Endometrial microvascular endothelial cells (primary cell): Measurements from ENCODE around the gene SDF2. TPM values are rescaled to one million over a fixed set of nuclear protein-coding genes. Genes with fewer than 3 reads are reported as not detected.

Experiments used
- in situ Hi-C: cut with HindIII; loops from 2 replicates; pipeline ENCODE4 v1.10.0; 2017; ENCODE audit warnings: low sequenced_read_pairs, low pct_unique_long_range_greater_than_20kb; ENCODE audit errors: inconsistent ontology term
- total RNA-seq: library from RNA; depleted of rRNA; stranded (reverse); fragments of >200 nt; gene quantifications from one replicate; pipeline ENCODE4 v1.2.3, GENCODE V29; 2015; ENCODE audit errors: inconsistent ontology term

Gene SDF2
- total RNA-seq, 1 donor from 2014 or later, result 60.8 TPM

DNA sequence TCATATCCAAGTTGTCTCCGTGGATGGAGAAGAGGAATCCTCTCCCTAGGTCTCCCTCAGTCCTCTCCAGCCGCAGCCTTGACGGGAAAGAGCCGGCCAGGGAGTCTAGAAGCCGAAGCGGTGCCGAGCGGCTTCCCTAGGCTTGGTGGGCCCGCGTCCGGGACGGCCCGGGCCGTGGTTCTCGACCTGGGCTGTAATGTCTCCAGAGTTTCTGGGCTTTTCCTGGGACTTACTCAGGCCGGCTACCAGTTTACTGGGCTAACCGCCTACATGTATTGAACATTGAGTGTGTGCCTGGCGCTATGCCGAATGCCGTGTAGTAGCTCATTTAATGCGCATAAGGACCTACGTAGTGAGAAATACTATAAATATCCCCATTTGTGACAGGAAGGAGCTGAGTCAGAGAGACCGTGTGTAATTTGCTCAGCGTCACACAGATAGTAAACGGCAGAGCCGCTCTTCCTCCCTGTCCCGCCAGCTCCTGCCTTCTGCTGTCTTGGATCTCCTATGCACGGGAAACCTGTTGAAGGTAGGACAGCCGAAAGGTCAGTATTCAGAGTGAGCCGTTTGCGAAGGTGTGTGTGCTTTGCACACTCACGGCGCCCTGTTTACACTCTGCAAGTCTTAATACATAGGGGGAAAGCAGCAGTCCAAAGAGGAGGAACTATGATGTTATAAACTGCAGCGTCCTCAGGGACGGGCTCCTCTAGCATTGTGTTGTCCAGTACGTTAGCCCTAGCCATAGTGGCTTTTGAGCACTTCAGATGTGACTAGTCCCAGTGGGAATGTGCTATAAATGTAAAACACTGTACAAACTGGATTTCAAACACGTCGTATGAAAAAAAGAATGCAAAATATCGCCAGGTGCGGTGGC lies 62.2 kb downstream of the SDF2 start:
- in situ Hi-C loops, result no loop called here

- in situ Hi-C loops, result no loop called here
These were observed 62.9 kb downstream of the SDF2 start, which contains the start of gene SPAG5 for GRCh38 chr17:28598799-28599310. SPAG5 (minus strand) TSS chr17:28599025; CDS start chr17:28598946, 79 bp downstream.

DNA sequence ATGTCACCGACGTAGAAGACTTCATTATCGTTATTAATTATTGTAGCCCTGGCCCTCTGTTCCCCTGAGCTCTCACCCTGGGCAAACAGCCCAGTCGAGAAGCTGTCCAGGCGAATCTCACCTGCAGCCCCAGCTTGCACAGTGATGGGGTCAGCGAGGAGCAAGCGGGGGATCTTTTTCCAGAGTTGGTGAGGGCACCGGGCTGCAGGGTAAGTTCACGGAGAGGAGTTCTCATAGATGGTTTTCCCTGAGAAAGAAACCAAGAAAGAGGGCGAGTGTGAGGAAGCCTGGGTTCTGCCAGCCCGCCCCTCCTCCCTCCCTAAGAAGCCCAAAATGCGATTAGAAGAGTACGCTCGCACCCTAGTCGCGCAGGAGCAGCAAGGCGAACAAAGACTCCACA lies 63.3 kb downstream of the SDF2 start:
- in situ Hi-C loops, result no loop called here

Other genes starting within 250 kb of the SDF2 start
- gene SLC13A2, start 188.3 kb downstream of the SDF2 start, total RNA-seq, result not detected
- not detected for gene FOXN1, start 155.6 kb downstream of the SDF2 start, total RNA-seq
- 28.7 TPM for gene UNC119, start 109.3 kb downstream of the SDF2 start, total RNA-seq
- 69.2 TPM for gene PIGS, start 90.4 kb downstream of the SDF2 start, total RNA-seq
- 8.9 TPM for gene ALDOC, start 85.0 kb downstream of the SDF2 start, total RNA-seq
- 63.3 TPM for gene SPAG5, start 62.9 kb downstream of the SDF2 start, total RNA-seq
- gene RSKR, start 47.7 kb downstream of the SDF2 start, total RNA-seq, result 1.5 TPM
- 148 TPM for gene BLTP2, start 16.7 kb downstream of the SDF2 start, total RNA-seq
- gene SUPT6H, start 299 bp upstream of the SDF2 start, total RNA-seq, result 38.7 TPM
- gene PROCA1, start 50.0 kb upstream of the SDF2 start, total RNA-seq, result not detected
- 31.1 TPM for gene RAB34, start 56.0 kb upstream of the SDF2 start, total RNA-seq
- 308 TPM for gene RPL23A, start 58.1 kb upstream of the SDF2 start, total RNA-seq
- 7.7 TPM for gene TLCD1, start 64.3 kb upstream of the SDF2 start, total RNA-seq
- 1.0 TPM for gene NEK8, start 66.9 kb upstream of the SDF2 start, total RNA-seq
- gene TRAF4, start 82.1 kb upstream of the SDF2 start, total RNA-seq, result 14.3 TPM
- 23.0 TPM for gene FAM222B, start 180.9 kb upstream of the SDF2 start, total RNA-seq
- 120 TPM for gene ERAL1, start 193.1 kb upstream of the SDF2 start, total RNA-seq
- 102 TPM for gene FLOT2, start 235.8 kb upstream of the SDF2 start, total RNA-seq
- 11.3 TPM for gene DHRS13, start 241.2 kb upstream of the SDF2 start, total RNA-seq